GM21786 (cell line): Measurements from ENCODE around the gene NELFCD.
"Not testable (repeated sequence)": the region's sequence is repeated elsewhere in the genome, so short reads cannot be mapped to it uniquely, and the experiment has no call there.

Source experiments
- ATAC-seq: cut with Tn5 transposase; IDR thresholded peaks from one replicate; pipeline ENCODE4 v1.9.1; 2021; ENCODE audit not compliant: unreplicated experiment

NELFCD gene

DNA sequence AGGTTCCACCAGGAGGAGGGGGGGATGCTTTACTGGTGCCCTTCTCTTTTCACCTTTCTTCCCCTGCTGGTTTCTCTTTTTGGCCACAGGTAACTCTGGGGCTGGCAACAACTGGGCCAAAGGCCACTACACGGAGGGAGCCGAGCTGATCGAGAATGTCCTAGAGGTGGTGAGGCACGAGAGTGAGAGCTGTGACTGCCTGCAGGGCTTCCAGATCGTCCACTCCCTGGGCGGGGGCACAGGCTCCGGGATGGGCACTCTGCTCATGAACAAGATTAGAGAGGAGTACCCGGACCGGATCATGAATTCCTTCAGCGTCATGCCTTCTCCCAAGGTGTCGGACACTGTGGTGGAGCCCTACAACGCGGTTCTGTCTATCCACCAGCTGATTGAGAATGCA, 42.6 kb downstream of the NELFCD start:
- ATAC-seq = no peak

GRCh38 chr20:59024111-59024530, 43.1 kb downstream of the NELFCD start:
- ATAC-seq = no peak

- no peak for ATAC-seq
Measured at GRCh38 chr20:59025086-59025485, 44.0 kb downstream of the NELFCD start.

DNA sequence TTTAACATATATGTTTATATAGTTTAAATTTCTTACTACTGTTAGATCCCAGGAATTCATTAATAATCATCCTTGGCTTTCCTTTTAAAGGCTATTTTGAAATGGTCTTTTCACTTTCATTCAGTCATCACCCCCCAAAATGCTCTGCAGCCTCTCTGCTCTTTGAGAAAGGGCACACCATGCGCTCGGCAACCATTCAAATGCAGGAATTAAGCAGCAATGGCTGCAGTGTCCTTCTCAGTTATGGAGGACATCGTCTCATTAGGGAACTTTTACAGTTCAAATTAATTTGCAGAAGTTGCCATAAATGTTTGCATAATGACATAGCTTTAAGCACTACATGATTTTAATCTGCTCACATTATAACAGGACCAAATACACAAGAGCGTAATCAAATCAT, 44.5 kb downstream of the NELFCD start:
- ATAC-seq = no peak

- no peak for ATAC-seq
Measured at GRCh38 chr20:59026904-59027740, 46.1 kb downstream of the NELFCD start.

GRCh38 chr20:59027741-59028320, 46.8 kb downstream of the NELFCD start:
- ATAC-seq = no peak

DNA sequence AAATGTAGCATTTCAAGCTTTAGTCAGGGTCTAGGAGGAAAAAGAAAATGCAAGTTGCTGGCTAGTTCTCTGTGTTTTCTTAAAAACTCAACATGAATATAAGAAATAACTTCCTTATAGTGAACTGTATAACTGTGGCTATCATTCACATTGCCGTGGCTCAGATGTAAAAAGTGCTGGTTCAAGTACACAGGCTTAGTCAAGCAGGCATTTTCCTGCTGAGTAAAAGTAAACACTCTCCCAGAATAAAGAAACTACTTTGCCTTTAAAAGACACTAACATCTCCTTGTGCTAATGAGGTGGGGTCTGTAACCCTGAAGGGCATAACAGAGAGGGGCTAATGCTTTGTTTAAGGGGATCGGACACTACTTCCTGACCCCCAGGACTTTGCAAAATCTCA, 47.8 kb downstream of the NELFCD start:
- ATAC-seq = no peak

DNA sequence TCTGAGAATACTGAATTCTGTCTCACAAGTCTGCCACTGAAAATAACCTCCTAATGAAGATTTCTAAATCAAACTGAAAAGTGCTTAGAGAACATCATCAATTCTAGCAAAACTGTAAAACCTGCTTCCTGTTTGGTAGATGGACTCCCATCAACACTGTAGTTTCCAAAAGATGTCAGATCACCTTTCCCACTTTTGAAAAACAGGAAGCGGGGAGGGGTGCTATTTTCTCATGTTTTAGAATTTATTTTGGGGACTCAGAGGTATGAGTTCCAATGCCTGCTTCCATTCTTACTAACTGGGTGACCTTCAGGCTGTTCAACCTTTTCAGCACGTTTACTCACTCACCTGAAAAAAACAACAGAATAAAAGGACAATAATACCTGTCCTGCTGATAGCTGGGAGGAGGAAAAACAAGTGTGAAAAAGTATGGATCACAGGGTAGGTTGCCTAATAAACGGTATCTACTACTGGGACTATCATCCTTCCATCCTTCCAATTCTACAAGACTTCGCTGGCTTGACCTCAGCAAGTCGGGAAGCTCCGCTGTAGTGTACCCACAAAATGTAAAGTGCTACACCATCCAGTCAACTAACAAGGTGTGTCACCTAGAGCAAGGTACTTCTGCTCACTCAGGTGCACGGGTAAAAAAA, 50.0 kb downstream of the NELFCD start:
- no peak for ATAC-seq

DNA sequence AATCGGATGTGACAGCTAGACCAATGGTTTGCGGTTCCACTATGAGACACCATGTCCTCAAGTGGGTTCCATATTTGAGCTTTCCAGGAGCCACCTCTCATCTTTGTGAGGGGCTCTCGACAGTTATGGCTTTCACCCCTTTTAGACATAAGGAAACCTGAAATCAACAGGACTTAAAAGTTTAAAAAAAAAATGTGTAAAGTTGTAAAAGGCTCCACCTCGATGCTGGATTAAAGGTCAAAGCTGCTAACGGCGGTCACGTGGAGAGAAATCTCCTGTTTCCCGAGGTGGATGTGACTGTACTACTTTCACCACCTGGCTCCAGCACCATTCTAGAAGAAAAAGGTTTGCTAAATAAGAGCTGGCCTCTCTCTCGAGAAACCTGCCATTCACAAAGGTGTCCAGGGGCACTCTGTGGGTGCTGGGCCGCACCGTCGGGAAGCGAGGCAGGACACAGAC, 50.5 kb downstream of the NELFCD start:
- ATAC-seq = no peak

GRCh38 chr20:59032023-59032712, 51.1 kb downstream of the NELFCD start, which contains the start of gene ATP5F1E:
TSS of gene ATP5F1E (minus strand) at chr20:59032335. CDS start at chr20:59032251, 84 bp downstream.
- peak; percentile 87 for ATAC-seq

DNA sequence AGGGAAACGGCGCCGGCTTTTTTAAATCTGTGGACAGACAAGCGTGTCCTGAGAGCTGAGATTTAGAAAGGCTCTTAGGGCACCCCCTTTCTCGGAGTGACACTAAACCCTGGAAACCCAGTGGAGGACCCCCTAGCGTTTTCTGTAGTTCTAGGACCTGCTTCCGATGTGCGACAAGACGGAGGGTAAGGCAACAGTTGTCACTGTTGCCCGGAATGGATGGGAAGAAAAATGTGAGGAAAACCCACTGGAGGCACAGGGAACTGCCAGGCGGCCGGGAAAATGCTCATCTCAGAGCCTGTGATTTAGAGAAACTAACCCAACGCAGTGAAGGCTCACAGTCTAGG, 51.6 kb downstream of the NELFCD start:
- no peak for ATAC-seq

DNA sequence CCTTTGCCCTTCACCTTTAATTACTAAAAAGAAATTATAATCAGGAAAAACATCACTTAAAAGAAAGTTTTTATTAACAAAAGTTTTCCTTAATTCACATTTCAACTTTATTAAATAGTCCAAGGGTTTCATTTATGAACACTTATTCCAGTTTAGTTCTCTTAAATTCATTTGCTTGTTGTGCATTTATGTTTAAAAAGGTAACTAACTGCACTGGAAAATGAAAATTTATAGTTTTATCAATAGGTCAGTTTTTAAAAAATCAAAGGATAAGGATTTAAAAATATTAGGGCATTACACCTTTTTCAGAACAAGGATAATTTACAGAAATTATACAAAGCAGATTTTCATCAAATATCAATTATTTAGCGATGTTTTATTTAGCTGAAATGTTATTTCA, 52.0 kb downstream of the NELFCD start:
- ATAC-seq = no peak

DNA sequence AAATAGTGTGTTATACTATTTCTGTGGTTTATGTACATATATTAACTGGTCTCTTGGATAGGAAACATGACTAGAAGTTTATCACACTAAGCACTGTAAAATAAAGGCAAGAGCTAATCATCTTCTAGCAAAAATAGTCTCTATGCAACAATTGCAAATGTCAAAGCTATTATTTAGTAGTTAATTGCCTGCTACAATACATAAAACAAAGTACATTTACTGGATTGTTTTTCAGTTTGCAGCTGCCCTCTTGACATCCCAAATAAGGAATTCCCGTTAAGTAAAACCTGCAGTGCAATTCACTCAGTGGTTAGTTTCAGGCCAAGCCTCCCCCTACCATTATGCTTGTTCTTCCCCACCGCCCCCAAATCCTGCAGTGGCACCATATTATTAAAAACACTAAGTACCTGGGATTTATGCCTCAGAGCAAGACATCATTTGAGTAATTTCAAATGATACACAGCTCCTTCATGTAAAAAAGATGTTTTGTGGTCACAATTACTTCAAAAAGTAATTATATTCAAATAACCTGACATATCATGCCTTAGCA, 52.6 kb downstream of the NELFCD start:
- ATAC-seq = no peak

DNA sequence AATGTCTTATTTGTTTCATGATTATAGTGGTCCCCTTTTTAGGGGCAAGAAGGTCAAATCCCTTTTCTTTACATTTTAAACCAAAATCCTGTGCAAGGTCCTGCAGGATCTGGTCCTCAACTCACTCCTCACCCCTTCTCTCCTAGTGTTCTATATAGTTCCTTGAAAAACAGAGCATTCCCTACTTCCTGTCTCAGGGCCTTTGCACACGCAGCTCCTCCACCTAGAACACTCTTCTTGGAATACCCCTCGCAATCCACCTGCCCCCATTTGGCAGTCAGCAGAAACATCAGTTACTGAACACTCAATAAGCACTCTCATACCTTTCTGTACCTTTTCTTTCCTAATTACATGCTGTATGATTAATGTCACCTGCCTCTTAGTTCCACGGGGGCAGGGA, 54.3 kb downstream of the NELFCD start:
- ATAC-seq = no peak

DNA sequence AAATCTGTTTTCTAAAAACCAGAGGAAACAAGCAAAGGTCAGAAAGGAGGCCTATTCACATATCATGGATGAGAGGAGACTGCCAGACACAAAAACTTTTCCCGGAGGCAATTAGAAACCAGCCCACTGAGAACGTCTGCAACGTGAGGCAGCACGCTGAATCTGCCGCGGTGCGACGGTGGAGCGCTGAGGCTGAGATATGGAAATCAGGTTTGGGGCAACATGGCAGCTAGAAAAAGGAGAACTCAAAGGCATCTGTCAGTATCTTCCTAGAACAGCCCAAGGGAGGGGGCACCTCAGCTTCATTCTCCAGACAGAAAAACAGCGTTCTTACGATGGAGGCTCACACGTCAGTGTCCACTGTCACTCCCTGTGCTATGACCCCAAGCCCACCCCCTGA, 56.3 kb downstream of the NELFCD start:
- no peak for ATAC-seq

DNA sequence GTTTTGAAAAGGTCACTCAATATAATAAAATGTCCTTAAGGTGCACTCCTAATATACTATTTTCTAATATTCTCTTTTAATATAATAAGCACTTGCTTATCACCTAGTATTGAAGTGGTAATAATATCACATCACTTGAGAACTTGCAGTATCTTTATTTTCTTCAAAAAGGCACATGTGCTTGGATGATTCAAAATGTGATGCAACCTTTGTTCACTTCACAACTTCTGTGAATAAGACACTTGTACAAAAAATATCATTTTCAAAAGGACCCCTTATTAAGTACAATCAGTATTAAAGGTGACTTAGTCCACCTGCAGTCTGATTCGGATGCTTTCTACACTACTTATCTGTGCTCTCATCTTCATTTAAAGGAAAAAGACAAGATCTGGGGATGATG, 58.2 kb downstream of the NELFCD start:
- no peak for ATAC-seq

DNA sequence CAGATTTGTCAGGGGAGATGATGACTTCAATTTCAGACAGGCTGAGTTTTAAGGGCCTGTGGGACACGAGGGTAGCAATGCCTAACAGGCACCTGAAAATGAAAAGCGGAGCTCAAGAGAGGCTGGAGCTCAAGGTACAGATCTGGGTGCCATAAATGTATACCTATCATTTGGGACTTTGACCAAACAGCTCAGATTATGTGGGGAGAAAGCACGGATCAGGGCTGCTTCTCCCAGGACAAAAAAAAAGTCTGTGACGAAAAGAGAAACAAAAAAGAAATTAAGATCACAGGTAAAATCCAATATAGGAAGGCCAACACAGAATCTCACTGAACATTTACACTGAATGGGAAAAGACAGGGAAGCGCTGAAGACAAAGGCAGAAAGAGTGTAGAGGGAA, 59.6 kb downstream of the NELFCD start:
- no peak for ATAC-seq

- ATAC-seq = not testable (repeated sequence)
Measured at GRCh38 chr20:59041487-59041886, 60.4 kb downstream of the NELFCD start.

- ATAC-seq = peak; percentile 34
Measured at GRCh38 chr20:59042151-59042795, 61.2 kb downstream of the NELFCD start, which contains the start of gene PRELID3B. TSS of gene PRELID3B (minus strand) at chr20:59042786. CDS start at chr20:59042730, 56 bp downstream.

DNA sequence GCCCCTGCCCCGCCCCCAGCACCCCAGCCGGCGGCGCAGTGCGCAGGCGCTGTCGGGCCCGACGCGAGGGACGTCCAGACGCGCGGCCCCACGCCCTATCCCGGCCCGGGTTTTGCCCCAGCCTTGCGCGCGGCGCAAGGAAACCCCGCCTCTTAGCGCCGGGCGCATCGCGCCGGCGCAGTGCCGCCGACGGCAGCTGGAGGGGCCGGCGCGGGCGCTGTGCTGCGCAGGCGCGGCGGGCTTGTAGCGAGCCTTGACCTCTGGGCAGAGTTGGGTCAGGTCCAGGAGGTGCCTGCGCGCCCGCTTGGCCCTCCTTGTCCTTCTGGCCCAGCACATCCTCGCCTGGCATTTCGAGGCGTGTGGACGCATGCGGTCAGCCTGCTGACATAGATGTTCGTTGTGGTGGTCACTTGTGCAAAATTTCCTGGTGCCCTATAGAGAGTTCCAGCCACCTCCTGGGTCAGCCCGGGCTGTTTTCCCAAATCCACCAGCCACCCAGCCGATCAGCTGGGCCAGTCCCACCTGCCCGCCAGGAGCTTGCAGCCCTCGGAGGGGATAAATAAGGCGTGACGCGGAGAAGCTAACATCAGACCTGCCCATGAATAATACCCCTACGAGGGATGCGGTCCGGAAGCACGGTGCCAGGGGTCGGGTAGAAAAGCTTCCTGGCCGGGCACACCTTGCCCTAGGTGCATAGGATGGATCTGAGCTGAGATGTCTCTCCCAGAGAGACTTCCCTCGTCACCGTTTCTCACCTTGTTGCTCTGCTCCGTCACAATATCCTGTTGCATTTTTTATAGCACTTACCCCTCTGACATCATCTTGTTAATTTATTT, 62.0 kb downstream of the NELFCD start:
- peak; percentile 90 for ATAC-seq
